Esophagus squamous epithelium (tissue), 5 donors: ENCODE results near the gene GPR161. TPM values are rescaled to one million over a fixed set of nuclear protein-coding genes. Genes with fewer than 3 reads are reported as not detected.
"Not testable (repeated sequence)": the region's sequence is repeated elsewhere in the genome, so short reads cannot be mapped to it uniquely, and the experiment has no call there.

Source experiments
- DNase-seq: peaks from one replicate; lab custom pipeline; 2025; lab: John Stamatoyannopoulos, UW
- H3K27ac ChIP-seq, 4 donors: fragments of 200-600 bp; sonication (generic); one replicate each; pipeline ENCODE4 v1.5.1; 2016 to 2019; ENCODE audit warnings: mild to moderate bottlenecking in 1 of 4
- H3K27me3 ChIP-seq, 4 donors: fragments of 200-600 bp; sonication (generic); 1 replicate in 3 of 4; 2 replicates in 1 of 4; pipeline versions ENCODE4 v1.5.1 to v1.6.0; 2017 to 2021; ENCODE audit warnings: antibody characterized with exemption in 1 of 4
- H3K36me3 ChIP-seq, 3 donors: fragments of 200-600 bp; sonication (generic); one replicate each; pipeline ENCODE4 v1.5.1; 2016 to 2019
- H3K4me1 ChIP-seq, 3 donors: fragments of 200-600 bp; sonication (generic); one replicate each; pipeline ENCODE4 v1.5.1; 2017 to 2019
- H3K4me3 ChIP-seq, 4 donors: fragments of 200-600 bp; sonication (generic); 1 replicate in 3 of 4; 2 replicates in 1 of 4; pipeline ENCODE4 v1.5.1; 2016 to 2019; ENCODE audit warnings: mild to moderate bottlenecking in 2 of 4, moderate library complexity in 1 of 4
- H3K9me3 ChIP-seq, 3 donors: fragments of 200-600 bp; sonication (generic); one replicate each; pipeline ENCODE4 v1.5.1; 2016 to 2019
- POLR2A ChIP-seq, 4 donors: fragments of 450-650 bp; IDR thresholded peaks; one replicate each; pipeline ENCODE4 v1.6.1; 2017; ENCODE audit warnings: antibody characterized with exemption in 4 of 4, mild to moderate bottlenecking in 4 of 4, moderate library complexity in 3 of 4
- WGBS, 2 donors: methylation state at CpG; one replicate each; pipeline ENCODE4 v1.1.5; 2018; 5-methylcytosine and 5-hydroxymethylcytosine counted together
- intact Hi-C: fragments of 100-400 bp; cut with DNase I; formaldehyde crosslinking; loops from one replicate; pipeline ENCODE4 v1.15.0; 2022
- total RNA-seq, 4 donors: library from RNA; depleted of rRNA; stranded (reverse); fragments of >200 nt; gene quantifications; one replicate each; pipeline ENCODE4 v1.1.0, GENCODE V29; 2016
- TF ChIP-seq, protein P1 (sequence below), 6 experiments: fragments of 450-650 bp in 4 of 6; fragments of 200-600 bp in 2 of 6; sonication (generic) in 2 of 6; IDR thresholded peaks; one replicate each; pipeline ENCODE4 v1.5.1; 2016 to 2019; ENCODE audit warnings: antibody characterized with exemption in 6 of 6, mild to moderate bottlenecking in 4 of 6, moderate library complexity in 4 of 6
- donor health status: DM: yes; HTN: yes; CAD: no.

GPR161 gene
- total RNA-seq, 4 donors from 2014 or later: 1.7 to 12.2 (median 3.9) TPM

GRCh38 chr1:168064216-168064615, 72.5 kb downstream of the GPR161 start:
- TF ChIP-seq POLR2A (IDR thresholded peaks at IDR 0.05): no peak
- TF ChIP-seq, protein P1, sequence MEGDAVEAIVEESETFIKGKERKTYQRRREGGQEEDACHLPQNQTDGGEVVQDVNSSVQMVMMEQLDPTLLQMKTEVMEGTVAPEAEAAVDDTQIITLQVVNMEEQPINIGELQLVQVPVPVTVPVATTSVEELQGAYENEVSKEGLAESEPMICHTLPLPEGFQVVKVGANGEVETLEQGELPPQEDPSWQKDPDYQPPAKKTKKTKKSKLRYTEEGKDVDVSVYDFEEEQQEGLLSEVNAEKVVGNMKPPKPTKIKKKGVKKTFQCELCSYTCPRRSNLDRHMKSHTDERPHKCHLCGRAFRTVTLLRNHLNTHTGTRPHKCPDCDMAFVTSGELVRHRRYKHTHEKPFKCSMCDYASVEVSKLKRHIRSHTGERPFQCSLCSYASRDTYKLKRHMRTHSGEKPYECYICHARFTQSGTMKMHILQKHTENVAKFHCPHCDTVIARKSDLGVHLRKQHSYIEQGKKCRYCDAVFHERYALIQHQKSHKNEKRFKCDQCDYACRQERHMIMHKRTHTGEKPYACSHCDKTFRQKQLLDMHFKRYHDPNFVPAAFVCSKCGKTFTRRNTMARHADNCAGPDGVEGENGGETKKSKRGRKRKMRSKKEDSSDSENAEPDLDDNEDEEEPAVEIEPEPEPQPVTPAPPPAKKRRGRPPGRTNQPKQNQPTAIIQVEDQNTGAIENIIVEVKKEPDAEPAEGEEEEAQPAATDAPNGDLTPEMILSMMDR (IDR thresholded peaks at IDR 0.05): no peak
- Histone ChIP-seq H3K4me3 (no peak overlapping the region), H3K4me1 (no peaks in the 10 kb centered on the region), H3K27ac (no peak overlapping the region), H3K9me3 (no peaks in the 10 kb centered on the region), H3K27me3 (no peaks in the 10 kb centered on the region), H3K36me3 (peaks cover 0 to 74% (median 14%) of the 10 kb centered on the region in 3 donors)
- intact Hi-C loops: no loop called here
- WGBS, 2 donors: 89 to 95% methylated on average over 1 of the region's 1 CpG
- no peak for DNase-seq

- TF ChIP-seq, protein P1 (IDR thresholded peaks at IDR 0.05): no peak
- TF ChIP-seq POLR2A (IDR thresholded peaks at IDR 0.05): no peak
- intact Hi-C loops: no loop called here
- H3K4me1 ChIP-seq: no peaks in the 10 kb centered on the region
- no peak overlapping the region for H3K27ac ChIP-seq
- no peaks in the 10 kb centered on the region for H3K9me3 ChIP-seq
- no peak overlapping the region for H3K4me3 ChIP-seq
- WGBS, 2 donors: 95 to 96% methylated on average over 2 of the region's 2 CpGs
- DNase-seq: no peak
- no peaks in the 10 kb centered on the region for H3K27me3 ChIP-seq
- peaks cover 0 to 48% (median 0%) of the 10 kb centered on the region in 3 donors for H3K36me3 ChIP-seq
Measured at GRCh38 chr1:168057921-168058320, 78.8 kb downstream of the GPR161 start.

- intact Hi-C loops: no loop called here
- H3K27me3 ChIP-seq: no peaks in the 10 kb centered on the region
- H3K9me3 ChIP-seq: no peaks in the 10 kb centered on the region
- no peak overlapping the region for H3K27ac ChIP-seq
- no peaks in the 10 kb centered on the region for H3K4me1 ChIP-seq
- no peak for TF ChIP-seq POLR2A (IDR thresholded peaks at IDR 0.05)
- TF ChIP-seq, protein P1 (IDR thresholded peaks at IDR 0.05): no peak
- no peak overlapping the region for H3K4me3 ChIP-seq
- WGBS, 2 donors: 100% methylated on average over 1 of the region's 1 CpG
- peaks cover 0 to 52% (median 0%) of the 10 kb centered on the region in 3 donors for H3K36me3 ChIP-seq
- DNase-seq: no peak
Measured at GRCh38 chr1:168057355-168057754, 79.4 kb downstream of the GPR161 start.

DNA sequence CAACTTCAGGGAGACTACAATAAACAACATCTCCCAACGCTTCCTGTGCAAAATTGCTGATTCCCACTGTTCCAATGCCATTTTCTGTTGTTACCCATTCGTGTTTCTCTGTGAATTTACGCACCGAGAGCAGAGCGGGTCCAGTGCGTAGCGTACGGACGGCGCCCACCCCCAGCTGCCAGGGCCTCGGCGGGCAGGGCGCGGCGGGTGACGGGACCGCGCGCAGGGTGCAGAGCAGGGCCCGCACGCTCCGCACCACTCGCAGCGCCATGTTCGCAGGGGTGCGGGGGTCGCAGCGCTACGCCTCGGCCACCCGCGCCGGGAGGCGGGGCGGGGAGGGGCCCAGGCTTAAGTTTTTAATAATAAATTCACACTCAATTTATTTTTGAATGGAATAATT, 80.6 kb downstream of the GPR161 start:
- intact Hi-C loops, H3K27ac ChIP-seq, H3K4me1 ChIP-seq, H3K27me3 ChIP-seq, H3K4me3 ChIP-seq, DNase-seq, H3K9me3 ChIP-seq: not testable (repeated sequence)
- 73 to 89% methylated on average over 9 to 21 of the region's 35 CpGs for WGBS, 2 donors
- H3K36me3 ChIP-seq: peaks cover 0 to 60% (median 0%) of the 10 kb centered on the region in 3 donors

DNA sequence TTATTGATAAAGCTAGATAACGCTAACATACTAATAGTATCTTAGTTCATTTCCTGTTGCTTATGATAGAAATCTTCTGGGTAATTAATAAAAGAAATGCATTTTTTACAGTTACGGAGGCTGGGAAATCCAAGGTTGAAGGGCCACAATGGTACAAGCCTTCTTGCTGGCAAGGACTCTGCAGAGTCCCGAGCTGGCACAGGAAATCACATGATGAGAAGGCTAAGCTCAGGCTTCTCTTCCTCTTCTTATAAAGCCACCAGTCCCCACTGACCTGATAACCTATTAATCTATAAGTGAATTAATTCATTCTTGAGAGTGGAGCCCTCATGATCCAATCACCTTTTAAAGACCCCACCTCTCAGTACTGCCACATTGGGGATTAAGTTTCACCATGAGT, 82.6 kb downstream of the GPR161 start:
- Histone ChIP-seq H3K36me3 (peaks cover 0 to 45% (median 0%) of the 10 kb centered on the region in 3 donors), H3K4me3 (no peak overlapping the region), H3K27ac (no peak overlapping the region), H3K9me3 (no peaks in the 10 kb centered on the region), H3K4me1 (no peaks in the 10 kb centered on the region), H3K27me3 (no peaks in the 10 kb centered on the region)
- no peak for TF ChIP-seq POLR2A (IDR thresholded peaks at IDR 0.05)
- TF ChIP-seq, protein P1 (IDR thresholded peaks at IDR 0.05): no peak
- intact Hi-C loops: no loop called here
- 75 to 77% methylated on average over 3 of the region's 3 CpGs for WGBS, 2 donors
- DNase-seq: no peak

DNA sequence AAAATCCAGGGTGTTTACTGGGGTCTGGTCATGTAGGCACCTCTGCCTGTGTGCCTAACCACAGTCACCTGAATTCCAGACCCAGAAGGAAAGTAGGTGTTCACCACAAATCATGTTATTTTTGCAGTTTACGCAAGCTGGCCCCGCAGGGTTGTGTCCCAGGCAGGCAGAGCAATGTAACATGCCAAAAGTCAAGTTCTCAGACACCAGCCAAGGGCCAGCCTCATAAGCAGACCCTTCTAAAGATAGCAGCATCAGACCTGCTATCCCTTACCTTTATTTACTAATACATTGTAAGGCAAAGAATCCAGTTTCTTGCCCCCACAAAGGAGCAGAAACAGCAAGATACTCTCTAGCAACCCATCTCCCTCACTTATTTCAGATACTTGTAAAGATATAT, 83.0 kb downstream of the GPR161 start:
- no peak overlapping the region for H3K4me3 ChIP-seq
- WGBS, 2 donors: 62 to 100% methylated on average over 2 of the region's 2 CpGs

More for the DNA sequence above, 83.0 kb downstream of the GPR161 start:
- H3K36me3 ChIP-seq: peaks cover 0 to 48% (median 0%) of the 10 kb centered on the region in 3 donors
- no peak for DNase-seq
- H3K4me1 ChIP-seq: no peaks in the 10 kb centered on the region
- H3K9me3 ChIP-seq: no peaks in the 10 kb centered on the region
- intact Hi-C loops: no loop called here
- TF ChIP-seq, protein P1 (IDR thresholded peaks at IDR 0.05): no peak
- no peak for TF ChIP-seq POLR2A (IDR thresholded peaks at IDR 0.05)
- H3K27ac ChIP-seq: no peak overlapping the region
- H3K27me3 ChIP-seq: no peaks in the 10 kb centered on the region
